AG08395 (cell line): ENCODE data around the gene IMPDH2.

ENCODE experiments used
- DNase-seq: peaks from one replicate; pipeline ENCODE4 v3.0.0; 2012; ENCODE audit warnings: mixed read lengths, low spot score

IMPDH2 gene

GRCh38 chr3:48980295-48980694 lies 48.9 kb downstream of the IMPDH2 start:
- DNase-seq: no peak

GRCh38 chr3:48979451-48979850 lies 49.7 kb downstream of the IMPDH2 start:
- no peak for DNase-seq
